GM18526 (cell line): ENCODE results near the gene SMIM5.

ENCODE experiments used
- POLR2A ChIP-seq: IDR thresholded peaks from 3 replicates; pipeline ENCODE4 v1.6.1; 2011; ENCODE audit not compliant: insufficient read length; ENCODE audit errors: extremely low read depth

Gene SMIM5

DNA sequence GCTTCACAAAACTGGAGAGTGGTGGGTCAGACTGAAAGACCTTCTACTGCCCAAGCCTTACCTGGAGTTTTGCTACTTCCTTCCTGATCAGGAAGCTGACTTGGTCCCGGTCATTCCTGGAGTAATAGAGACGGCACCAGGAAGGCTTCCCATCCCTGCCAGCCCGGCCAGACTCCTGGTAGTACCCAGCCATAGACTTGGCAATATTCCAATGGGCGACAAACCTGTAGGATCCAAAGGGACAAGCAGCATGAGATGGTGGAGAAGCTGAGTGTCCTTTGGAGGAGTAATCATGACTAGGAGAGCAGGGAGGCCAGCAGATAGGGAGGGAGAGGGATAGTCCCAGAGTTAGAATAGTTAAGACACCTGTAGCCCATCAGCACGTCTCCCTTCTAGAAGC, 25.0 kb downstream of the SMIM5 start:
- TF ChIP-seq POLR2A = no peak

DNA sequence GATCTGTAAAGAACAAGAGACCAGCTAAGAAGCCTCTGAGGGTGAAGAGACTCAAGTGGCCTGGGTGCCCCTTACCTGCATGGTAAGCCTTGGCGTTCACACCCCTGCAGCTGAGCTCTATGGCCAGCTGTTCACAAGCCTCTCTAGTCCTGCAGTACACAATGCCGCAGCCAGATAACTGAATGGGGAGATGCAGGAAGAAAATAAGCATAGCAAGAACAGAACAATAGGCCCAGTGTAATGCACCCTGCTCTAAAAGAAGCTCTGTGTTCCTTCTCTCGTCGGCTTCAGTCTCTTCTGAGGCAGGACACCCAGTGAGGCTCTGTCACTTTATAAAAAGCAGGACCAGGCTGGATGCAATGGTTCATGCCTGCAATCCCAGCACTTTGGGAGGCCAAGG, 28.3 kb downstream of the SMIM5 start:
- no peak for TF ChIP-seq POLR2A

DNA sequence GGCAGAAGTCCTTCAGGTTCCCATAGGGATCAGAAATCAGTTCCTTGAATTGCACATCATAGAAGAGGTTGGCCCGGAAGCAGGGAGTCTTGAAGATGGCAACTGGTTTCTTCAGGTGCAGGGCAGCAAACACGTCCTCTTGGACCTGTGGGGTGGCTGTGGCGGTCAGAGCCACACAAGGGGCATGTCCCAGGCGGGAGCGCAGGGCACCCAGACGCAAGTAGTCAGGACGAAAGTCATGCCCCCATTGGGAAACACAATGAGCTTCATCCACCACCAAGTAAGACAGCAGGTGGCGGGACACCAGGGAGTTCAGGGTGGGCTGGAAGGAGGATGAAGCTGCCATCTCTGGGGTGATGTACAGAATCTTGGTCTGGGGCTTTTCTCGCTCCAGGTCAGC, 29.3 kb downstream of the SMIM5 start:
- no peak for TF ChIP-seq POLR2A

DNA sequence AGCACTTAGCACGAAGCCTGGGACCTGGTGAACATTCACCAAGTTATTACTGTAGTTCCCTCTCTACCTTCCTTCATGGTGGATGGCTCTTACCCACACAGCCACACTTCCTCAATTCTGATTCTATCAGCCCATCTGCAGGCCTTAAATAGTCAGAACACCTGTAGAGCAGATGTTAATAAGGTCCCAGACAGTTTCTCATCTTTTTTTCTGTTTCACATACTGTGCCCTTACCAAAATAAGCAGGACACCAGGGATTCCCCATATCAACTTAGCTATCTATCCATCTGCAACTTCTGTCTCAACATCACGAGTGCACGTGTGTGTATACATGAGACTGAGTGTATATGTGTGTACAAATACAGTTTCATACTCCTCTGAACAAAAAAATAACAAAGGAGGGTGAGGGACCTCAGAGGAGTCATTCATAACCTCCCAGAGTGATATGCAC, 30.9 kb downstream of the SMIM5 start:
- no peak for TF ChIP-seq POLR2A

DNA sequence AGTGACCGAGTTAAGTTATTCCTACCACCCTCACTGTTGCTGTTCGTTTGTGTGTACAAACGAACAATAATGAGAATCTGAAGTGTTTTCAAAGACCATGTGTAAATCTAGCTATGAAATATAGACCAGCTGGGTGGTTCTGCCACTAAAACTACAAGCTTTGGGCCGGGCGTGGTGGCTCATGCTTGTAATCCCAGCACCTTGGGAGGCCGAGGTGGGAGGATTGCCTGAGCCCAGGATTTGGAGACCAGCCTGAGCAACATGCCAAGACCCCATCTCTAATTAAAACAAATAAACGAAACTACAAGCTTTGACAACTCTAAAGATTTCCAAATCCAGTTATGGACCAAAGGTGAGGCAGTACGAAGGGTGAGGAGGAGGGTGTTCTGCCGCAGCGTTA, 32.7 kb downstream of the SMIM5 start:
- no peak for TF ChIP-seq POLR2A

DNA sequence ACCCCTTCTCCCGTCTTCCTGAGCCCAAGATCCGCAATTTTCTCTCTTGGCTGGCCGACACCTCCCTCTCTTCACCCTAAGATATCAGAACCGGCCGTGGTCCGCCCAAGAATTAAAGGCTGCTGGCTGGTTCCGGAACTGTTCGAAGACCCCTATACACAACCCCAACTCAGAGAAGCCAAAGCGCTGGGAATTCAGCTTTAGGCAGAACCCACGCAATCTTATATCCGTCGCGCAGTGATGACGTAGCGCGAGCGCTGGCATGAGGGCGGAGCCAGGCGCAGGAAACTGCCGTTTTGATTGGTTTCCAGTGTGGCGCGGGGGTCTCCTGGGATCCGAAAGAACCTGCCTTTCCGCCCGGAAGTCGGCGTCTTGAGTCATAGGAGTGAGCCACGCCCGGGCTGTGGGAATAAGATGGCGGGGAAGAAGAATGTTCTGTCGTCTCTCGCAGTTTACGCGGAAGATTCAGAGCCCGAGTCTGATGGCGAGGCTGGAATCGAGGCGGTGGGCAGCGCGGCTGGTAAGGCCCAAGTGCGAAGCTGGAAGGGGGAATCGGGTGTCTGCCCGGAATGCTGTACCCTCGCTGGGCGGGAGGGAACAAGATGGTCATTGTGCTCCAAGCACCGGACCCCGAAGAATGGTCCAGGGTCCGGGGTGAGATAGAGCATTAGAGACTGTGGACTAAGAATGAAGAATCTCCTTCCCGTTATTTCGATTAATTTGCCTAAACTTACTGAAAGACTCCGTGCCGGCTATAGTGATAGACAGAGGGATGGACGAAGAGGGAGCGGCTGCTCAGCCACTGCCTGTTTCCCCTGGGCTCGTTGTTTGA, 33.9 kb downstream of the SMIM5 start, which contains the start of the genes RECQL5 and SAP30BP:
TSS of gene RECQL5 (minus strand) at position 196 of the 832 bp plus-strand sequence. CDS start 597 bp downstream, outside the sequence.
TSS of gene SAP30BP (plus strand) at position 380 of the 832 bp plus-strand sequence. CDS start at position 415, 35 bp downstream.
- peak; percentile 65 for TF ChIP-seq POLR2A

DNA sequence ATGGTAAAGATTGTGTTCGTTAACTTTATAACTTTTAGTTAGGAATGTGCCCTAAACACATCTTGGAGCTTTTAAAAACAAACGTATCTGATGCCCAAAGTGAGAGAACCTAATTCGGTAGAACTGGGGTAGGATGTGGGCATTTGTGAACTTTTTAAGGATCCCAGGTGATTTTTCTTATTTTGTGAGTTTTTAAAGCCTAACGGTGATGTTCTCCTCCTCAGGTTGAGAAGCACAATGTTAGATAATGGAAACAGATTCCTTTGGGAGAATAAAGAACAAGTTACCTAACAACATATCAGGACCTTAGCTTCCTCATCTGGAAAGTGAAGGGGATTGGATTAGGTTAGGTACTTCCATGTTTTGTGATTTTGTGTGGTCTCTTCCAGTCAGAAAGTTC, 34.6 kb downstream of the SMIM5 start:
- TF ChIP-seq POLR2A = no peak

DNA sequence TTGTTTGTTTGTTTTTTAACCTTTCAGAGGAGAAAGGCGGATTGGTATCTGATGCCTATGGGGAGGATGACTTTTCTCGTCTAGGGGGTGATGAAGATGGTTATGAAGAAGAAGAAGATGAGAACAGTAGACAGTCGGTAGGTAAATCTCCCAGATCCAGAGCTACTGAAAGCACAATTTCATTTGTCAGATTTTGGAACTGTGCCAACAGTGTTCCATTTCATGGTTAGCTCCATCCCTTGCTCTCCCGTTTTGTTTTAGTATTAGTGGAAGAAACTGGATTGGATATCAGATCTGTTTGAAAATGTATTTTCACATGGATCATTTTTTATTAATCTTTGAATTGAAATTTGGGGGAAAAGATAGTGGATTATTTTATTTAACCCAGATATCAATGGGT, 35.3 kb downstream of the SMIM5 start:
- TF ChIP-seq POLR2A = no peak

DNA sequence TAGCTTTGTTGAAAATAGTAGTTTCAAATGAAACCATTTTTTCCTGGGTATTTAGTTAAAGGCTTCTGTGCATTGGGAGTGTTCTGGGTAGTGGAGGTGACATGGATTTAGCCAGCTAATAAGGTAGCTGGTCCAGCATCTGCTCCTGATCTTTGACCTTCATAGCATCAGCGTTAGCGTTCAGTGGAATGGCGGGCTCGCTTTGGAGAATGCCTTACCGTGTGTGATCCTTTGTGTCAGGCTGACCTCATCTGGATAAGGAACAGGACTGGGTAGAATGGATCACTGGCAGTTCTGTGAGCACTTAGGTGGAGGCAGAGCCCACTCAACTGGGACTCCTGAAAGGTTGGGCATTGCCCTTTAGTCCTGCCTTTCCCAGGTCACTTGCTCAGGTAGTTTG, 37.6 kb downstream of the SMIM5 start:
- TF ChIP-seq POLR2A = no peak

DNA sequence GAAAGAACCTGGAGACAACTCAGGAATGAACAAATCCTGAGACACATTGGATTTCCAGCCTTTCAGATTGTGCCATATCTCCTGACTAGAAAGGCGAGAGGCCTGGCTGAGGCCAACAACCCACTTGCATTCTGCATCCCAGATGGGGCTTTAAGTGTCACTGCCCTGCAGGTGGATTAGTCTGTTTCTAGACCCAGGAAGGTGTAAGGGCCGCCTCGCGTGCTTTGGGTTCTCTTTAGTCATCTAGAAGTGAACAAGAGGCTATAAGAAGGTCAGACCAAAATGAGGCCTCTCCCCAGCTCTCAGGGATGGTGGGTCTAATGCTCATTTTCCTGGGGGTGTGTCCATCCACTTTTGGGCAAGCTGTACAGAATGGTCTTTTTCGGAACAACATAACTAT, 38.8 kb downstream of the SMIM5 start:
- no peak for TF ChIP-seq POLR2A

DNA sequence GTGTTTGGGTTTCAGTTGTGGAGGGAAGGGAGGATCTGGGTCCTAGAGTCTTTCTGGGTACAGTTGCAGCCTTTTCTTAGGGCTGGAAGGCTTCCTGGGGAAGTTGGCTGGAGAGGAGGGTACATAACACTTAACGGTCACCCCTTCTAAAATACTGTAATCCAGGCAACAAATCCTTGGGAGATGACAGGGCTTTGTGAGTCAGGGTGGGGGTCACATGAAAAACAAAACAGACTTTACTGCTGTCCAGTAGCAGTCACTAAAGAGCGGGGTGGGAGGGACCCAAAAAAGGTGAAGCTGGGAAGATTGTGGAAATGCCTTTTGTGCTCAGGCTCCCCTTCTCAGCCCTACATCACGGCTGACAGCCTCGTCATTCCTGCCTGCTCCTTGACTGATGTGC, 40.3 kb downstream of the SMIM5 start:
- TF ChIP-seq POLR2A = no peak

DNA sequence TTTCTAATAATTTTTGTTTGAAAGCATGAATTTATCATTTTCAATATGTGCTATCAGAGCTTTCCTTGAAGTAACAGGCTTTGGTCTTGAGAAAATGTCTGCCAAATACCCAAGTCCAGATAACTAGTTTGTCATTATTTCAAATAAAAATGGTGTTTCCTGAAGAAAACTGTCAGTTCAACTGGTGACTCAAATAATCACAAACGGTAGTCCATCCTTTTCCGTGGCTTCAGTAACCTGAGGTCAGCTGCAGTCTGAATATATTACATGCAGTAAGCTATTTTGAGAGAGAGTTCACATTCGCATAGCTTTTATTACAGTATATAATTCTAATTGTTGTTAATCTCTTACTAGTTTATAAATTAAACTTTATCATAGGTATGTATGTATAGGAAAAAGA, 43.2 kb downstream of the SMIM5 start:
- TF ChIP-seq POLR2A = no peak

DNA sequence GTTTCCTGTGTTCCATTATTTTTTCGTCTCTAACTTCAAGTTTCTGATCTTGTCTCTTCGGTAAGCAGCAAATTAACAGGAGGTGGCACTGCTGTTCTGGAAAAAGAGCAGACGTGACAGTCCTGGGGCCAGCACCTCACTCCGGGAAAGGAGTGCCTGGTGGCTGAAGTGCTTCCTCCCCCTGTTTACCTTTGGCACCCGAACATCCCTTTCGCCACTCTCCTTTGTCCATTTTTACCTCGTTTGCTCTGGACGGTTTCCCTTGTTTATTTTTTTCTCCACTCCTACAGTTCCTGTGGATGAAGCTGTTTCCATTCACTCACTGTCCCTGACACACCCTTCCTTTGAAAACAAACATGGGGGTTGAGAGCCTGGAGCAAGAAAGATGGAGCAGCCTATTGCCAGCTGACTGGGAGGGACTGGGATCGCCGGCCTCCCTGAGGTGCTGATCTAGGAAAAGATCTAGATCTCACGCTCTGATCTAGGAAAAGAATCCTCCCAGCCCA, 46.5 kb downstream of the SMIM5 start:
- TF ChIP-seq POLR2A = no peak

DNA sequence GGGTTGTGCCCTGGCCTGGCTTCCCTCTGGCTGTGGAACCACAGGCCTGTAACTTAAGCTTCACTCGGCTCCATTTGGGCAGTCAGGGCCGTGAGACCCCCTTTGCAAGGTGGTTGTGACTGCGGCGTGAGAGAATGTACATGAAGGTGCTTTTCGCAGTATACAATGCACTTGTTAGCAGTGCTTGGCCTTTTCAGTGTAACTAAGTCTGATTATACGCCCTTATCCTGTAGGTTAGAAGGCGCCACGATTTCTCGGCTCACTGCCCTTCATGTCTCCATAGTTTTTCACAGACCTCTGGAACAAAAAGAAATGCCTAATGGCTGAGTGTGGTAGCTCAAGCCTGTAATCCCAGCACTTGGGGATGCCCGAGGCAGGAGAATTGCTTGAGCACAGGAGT, 47.2 kb downstream of the SMIM5 start:
- TF ChIP-seq POLR2A = no peak

DNA sequence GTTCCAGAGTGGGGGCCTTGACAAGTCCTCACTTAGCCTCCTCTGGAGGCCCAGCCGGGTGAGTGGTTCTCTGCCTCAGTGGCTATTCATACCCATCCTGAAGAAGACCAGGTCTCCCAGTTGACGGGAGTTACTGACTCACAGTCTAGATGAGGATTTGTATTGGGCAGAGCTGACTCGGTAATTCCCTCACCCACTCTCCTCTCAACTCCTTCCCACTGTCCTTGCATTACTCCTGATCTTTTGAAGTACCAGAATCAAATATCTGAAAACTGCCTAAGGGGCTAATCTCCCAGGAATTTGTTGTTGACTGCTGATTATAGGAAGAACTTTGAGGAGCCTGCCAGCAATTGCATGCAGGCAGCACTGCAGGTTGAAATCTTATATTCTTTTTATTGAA, 48.1 kb downstream of the SMIM5 start:
- TF ChIP-seq POLR2A = no peak

DNA sequence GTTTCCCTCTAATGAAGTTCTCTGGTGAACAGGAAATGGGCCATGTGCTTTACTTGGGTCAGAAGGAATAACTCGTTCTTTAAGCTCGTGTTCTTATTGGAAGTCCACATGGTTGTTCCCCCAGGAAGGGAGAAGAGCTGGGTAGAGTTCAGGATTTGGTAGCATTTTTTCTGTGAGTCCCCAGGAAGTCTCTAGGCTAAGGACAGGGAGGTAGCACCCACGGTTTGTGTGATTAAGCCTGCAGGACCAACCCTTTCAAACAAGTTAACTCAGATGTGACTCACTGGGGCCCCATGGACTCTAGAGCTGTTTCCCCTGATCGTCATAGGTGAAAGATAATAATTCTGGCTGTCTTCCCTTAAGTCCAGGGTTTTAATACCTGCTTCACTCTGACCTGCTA, 50.3 kb downstream of the SMIM5 start:
- TF ChIP-seq POLR2A = no peak

DNA sequence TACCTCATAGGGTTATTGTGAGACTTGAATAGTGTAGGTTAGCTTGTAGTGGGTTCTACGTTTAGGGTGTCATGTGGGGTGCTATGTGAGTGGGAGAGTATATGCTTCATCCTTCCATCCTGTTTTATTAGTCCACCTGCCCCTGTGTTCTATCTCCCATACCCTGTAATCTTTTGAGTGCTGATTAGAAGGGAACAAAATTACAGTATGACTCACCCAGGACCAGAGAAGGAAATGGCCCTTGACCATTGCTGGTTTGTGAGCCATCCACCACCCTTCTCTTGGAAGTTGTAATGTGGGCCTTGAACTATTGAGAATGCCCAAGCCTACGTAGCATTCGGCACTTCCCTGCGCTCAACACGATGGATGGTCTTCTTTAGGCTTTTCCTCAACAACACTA, 51.0 kb downstream of the SMIM5 start:
- TF ChIP-seq POLR2A = no peak
